SK-N-SH (cell line): ENCODE measurements around the gene MYO7A.

Experiments
- JUND ChIP-seq: IDR thresholded peaks from 2 replicates; pipeline ENCODE4 v1.4.0; 2012
- TF ChIP-seq, protein P1 (sequence below): fragments of 150-350 bp; IDR thresholded peaks from 2 replicates; pipeline ENCODE4 v1.6.1; 2017; ENCODE audit warnings: antibody characterized with exemption, low read length, low read depth, borderline replicate concordance

DNA sequence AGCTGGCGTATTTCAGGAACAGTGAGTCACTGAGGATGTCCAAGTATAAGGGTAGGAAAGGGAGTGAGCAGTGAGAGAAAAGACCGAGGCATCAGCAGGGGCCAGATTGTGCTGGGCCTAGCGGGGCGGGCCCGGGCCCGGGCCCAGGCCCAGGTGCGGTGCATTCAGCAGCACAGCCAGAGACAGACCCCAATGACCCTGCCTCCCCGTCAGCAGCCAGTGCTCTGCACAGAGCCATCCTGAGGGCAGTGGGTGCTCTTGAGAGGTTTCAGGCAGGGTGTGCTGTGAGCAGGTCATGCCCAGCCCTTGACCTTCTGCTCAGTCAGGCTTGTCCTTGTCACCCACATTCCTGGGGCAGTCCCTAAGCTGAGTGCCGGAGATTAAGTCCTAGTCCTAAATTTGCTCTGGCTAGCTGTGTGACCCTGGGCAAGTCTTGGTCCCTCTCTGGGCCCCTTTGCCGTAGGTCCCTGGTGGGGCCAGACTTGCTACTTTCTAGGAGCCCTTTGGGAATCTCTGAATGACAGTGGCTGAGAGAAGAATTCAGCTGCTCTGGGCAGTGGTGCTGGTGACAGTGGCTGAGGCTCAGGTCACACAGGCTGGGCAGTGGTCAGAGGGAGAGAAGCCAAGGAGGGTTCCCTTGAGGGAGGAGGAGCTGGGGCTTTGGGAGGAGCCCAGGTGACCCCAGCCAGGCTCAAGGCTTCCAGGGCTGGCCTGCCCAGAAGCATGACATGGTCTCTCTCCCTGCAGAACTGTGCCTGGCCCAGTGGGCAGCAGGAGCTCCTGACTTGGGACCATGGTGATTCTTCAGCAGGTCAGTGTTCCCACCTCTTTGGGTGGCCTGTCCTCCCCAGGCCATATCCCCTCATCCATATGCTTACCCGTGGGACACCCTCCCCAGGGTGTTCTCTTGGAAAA lies 2.1 kb downstream of the MYO7A start:
- TF ChIP-seq, protein P1, sequence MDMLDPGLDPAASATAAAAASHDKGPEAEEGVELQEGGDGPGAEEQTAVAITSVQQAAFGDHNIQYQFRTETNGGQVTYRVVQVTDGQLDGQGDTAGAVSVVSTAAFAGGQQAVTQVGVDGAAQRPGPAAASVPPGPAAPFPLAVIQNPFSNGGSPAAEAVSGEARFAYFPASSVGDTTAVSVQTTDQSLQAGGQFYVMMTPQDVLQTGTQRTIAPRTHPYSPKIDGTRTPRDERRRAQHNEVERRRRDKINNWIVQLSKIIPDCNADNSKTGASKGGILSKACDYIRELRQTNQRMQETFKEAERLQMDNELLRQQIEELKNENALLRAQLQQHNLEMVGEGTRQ: no peak
- TF ChIP-seq JUND: no peak
